HepG2 (cell line): Measurements from ENCODE around the gene NKAIN4.

ENCODE experiments used
- CTCF ChIP-seq: sonication (generic); formaldehyde crosslinking; IDR thresholded peaks from 2 replicates; pipeline ENCODE4 v1.5.0; 2020; ENCODE audit warnings: mild to moderate bottlenecking, missing genetic modification reagents, moderate library complexity
- HOMEZ ChIP-seq: IDR thresholded peaks from 2 replicates; pipeline ENCODE4 v1.6.1; 2016; ENCODE audit warnings: low read depth
- NR3C1 ChIP-seq: sonication (generic); formaldehyde crosslinking; IDR thresholded peaks from 2 replicates; pipeline ENCODE4 v1.4.0; 2020; ENCODE audit warnings: missing genetic modification reagents
- TCF7 ChIP-seq: sonication (generic); IDR thresholded peaks from 2 replicates; pipeline ENCODE4 v1.6.1; 2016; ENCODE audit warnings: antibody characterized with exemption, low read depth

GRCh38 chr20:63205896-63206295 lies 48.4 kb downstream of the NKAIN4 start:
- TF ChIP-seq TCF7, result no peak
- no peak for TF ChIP-seq HOMEZ (CRISPR knock-in tag)
- TF ChIP-seq CTCF (CRISPR knock-in tag), result no peak
- no peak for TF ChIP-seq NR3C1 (CRISPR knock-in tag)
